ENCODE data around the gene RDH13.
"Not testable (repeated sequence)": the region's sequence is repeated elsewhere in the genome, so short reads cannot be mapped to it uniquely, and the experiment has no call there.

The RDH13 gene

GRCh38 chr19:55018216-55018615 is 44.7 kb downstream of the RDH13 start:
- DNase-seq (ENCODE audit: low spot score), result no peak
- FAIRE-seq, result no peak

- DNase-seq (ENCODE audit: low spot score) (no peak), FAIRE-seq (no peak)
These were observed 46.9 kb downstream of the RDH13 start for GRCh38 chr19:55016017-55016416.

DNA sequence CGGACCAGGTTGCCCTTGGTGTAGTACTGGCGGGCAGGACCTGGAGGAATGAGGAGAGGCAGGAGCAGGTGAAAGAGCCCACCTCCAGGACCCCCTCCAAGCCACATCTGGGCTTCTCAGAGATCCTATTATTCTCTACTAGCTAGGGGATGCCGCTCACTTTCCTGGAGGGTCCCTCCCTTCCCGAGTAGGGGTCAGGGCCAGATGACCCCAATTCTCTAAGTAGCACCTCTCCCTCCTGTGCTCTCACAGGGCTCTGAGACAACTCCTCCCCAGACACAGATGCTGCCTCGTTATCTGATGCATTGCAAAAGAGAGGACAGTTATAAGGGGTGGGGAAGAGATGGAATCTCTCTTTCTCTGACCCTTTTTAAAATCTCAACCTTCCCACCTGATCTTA is 47.8 kb downstream of the RDH13 start:
- no peak for DNase-seq (ENCODE audit: low spot score)
- no peak for FAIRE-seq

GRCh38 chr19:55014714-55015113 is 48.2 kb downstream of the RDH13 start:
- FAIRE-seq, result no peak
- no peak for DNase-seq (ENCODE audit: low spot score)

GRCh38 chr19:55013596-55013995 is 49.4 kb downstream of the RDH13 start:
- DNase-seq (ENCODE audit: low spot score), result no peak

GRCh38 chr19:55012306-55012705 is 50.6 kb downstream of the RDH13 start:
- no peak for FAIRE-seq
- DNase-seq (ENCODE audit: low spot score), result no peak

More at GRCh38 chr19:55013596-55013995, 49.4 kb downstream of the RDH13 start:
- FAIRE-seq, result no peak

DNA sequence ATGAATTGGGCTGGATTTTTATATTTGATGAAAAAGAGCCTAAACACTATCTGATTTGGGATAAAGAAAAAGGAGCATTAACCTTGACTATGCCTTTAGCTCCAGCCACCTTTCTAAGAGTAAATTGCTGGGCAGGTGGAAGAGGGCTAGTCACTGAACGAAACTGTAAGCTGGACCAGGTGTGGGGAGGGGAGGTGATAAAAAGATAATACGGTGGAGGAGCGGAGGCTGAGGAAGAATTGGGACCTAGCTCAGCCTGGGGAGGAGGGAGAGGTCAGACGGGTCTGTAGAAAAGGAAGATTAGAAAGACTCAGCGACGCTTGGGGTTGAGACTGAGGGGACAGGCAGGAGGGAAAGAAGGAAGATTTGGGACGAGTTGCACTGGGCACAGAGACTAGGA is 52.4 kb downstream of the RDH13 start:
- DNase-seq (ENCODE audit: low spot score); FAIRE-seq: not testable (repeated sequence)

DNA sequence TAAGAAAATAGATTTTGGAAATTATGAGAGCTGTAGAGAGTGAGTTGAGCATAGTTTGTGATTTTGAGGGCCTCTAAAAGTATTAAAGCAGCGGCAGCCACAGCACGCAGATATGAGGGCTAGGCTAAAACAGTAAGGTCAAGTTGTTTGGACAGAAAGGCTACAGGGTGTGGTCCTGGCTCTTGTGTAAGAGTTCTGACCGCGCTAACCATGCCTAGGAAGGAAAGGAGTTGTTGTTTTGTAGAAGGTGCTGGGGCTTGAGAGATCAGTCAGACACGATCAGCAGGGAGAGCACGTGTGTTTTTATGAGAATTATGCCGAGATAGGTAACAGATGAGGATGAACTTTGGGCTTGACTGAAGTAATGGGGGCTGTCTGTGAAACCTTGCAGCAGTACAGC is 54.2 kb downstream of the RDH13 start:
- not testable (repeated sequence) for DNase-seq (ENCODE audit: low spot score); FAIRE-seq

- FAIRE-seq; DNase-seq (ENCODE audit: low spot score): not testable (repeated sequence)
These were observed 54.8 kb downstream of the RDH13 start for GRCh38 chr19:55008189-55008588.

GRCh38 chr19:55007537-55007936 is 55.4 kb downstream of the RDH13 start:
- not testable (repeated sequence) for FAIRE-seq; DNase-seq (ENCODE audit: low spot score)

GRCh38 chr19:55006795-55007194 is 56.2 kb downstream of the RDH13 start:
- not testable (repeated sequence) for FAIRE-seq; DNase-seq (ENCODE audit: low spot score)

DNA sequence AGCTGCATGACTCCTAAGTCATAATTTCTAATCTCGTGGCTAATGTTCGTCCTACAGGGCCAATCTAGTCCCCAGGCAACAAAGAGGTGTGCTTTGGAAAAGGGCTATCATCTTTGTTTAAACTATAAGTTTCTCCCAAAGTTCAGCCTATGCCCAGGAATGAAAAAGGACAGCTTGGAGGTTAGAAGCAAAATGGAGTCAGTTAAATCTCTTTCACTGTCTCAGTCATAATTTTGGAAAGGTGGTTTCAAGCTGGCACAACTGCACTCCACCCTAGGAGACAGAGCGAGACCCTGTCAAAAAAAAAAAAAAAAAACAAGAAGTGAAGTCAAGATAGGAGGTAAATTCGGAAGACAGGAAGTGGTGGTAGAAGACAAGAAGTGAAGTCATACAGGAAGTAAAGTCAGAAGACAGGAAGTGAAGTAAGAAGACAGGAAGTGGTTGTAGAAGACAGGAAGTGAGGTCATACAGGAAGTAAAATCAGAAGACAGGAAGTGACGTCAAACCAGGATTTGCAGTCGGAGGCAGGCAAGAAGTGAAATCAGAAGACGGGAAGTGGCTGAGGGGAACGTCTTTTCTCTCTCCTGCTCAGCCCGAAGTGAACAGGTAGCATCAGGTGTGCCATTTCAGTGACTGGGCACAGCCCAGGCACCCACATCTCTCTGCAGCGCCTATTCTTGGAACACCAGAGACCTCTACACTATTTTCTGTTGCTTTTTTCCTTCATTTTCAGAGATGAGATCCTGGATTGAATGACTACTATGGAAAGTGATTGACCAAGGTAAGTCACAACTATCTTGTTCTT is 57.1 kb downstream of the RDH13 start:
- DNase-seq (ENCODE audit: low spot score), result peak; percentile 56

GRCh38 chr19:55000761-55001160 is 62.2 kb downstream of the RDH13 start:
- FAIRE-seq (no peak), DNase-seq (ENCODE audit: low spot score) (no peak)

More for the DNA sequence above, 57.1 kb downstream of the RDH13 start:
- no peak for FAIRE-seq

GRCh38 chr19:54998751-54999239 is 64.2 kb downstream of the RDH13 start:
- DNase-seq (ENCODE audit: low spot score); FAIRE-seq: not testable (repeated sequence)

DNA sequence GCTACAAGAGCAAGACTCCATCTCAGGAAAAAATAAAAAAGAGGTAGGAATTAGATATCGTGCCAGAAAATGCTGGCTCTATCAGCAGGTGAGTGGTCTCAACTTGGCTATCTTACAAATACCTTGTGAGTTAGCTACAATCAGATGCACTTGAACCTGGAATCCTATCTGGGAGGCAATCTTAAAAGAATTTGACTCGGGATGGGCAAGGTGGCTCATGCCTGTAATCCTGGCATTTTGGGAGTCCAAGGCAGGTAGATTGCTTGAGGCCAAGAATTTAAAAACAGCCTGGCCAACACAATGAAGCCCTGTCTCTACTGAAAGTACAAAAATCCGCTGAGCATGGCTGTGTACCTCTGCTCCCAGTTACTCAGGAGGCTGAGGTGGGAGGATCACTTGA is 67.4 kb downstream of the RDH13 start:
- FAIRE-seq (no peak), DNase-seq (ENCODE audit: low spot score) (no peak)
